Astrocyte of the cerebellum (primary cell): Measurements from ENCODE around the gene ZFYVE27.

Source experiments
- DNase-seq: peaks from one replicate; pipeline ENCODE4 v3.0.0-alpha.2; 2011; ENCODE audit warnings: low read depth
- H3K4me3 ChIP-seq: 2 replicates; pipeline ENCODE4 v1.5.1; 2011; ENCODE audit warnings: mild to moderate bottlenecking, low read depth, low read length, moderate library complexity
- in situ Hi-C: cut with HindIII; loops from 2 replicates; pipeline ENCODE4 v1.10.0; 2017; ENCODE audit warnings: low sequenced_read_pairs
- TF ChIP-seq, protein P1 (sequence below): IDR thresholded peaks from 2 replicates; pipeline ENCODE4 v1.5.1; 2012; ENCODE audit warnings: low read length, low read depth, moderate library complexity, mild to moderate bottlenecking; ENCODE audit errors: missing control alignments

ZFYVE27 gene

DNA sequence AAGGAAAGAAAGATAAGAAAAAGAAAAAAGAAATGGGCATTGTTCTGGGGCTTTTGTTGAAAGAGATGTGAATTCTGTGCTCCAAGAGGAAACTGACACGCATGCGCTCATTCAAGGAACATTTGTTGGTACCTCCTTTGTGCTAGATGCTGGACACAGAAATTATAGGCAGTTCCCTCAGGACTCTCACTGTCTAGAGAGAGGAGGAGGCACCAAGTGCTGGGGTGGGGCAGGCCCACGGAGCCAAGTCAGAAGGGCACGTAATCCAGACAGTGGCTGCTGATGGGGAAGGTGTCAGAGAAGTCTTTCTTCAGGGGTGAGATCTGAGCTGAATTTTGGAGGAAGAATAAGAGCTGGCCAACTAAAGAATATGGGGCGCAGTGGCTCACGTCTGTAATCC lies 2.9 kb upstream of the ZFYVE27 start:
- TF ChIP-seq, protein P1, sequence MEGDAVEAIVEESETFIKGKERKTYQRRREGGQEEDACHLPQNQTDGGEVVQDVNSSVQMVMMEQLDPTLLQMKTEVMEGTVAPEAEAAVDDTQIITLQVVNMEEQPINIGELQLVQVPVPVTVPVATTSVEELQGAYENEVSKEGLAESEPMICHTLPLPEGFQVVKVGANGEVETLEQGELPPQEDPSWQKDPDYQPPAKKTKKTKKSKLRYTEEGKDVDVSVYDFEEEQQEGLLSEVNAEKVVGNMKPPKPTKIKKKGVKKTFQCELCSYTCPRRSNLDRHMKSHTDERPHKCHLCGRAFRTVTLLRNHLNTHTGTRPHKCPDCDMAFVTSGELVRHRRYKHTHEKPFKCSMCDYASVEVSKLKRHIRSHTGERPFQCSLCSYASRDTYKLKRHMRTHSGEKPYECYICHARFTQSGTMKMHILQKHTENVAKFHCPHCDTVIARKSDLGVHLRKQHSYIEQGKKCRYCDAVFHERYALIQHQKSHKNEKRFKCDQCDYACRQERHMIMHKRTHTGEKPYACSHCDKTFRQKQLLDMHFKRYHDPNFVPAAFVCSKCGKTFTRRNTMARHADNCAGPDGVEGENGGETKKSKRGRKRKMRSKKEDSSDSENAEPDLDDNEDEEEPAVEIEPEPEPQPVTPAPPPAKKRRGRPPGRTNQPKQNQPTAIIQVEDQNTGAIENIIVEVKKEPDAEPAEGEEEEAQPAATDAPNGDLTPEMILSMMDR: no peak
- H3K4me3 ChIP-seq: no peak overlapping the region
- in situ Hi-C loops: no loop called here
- DNase-seq: no peak

DNA sequence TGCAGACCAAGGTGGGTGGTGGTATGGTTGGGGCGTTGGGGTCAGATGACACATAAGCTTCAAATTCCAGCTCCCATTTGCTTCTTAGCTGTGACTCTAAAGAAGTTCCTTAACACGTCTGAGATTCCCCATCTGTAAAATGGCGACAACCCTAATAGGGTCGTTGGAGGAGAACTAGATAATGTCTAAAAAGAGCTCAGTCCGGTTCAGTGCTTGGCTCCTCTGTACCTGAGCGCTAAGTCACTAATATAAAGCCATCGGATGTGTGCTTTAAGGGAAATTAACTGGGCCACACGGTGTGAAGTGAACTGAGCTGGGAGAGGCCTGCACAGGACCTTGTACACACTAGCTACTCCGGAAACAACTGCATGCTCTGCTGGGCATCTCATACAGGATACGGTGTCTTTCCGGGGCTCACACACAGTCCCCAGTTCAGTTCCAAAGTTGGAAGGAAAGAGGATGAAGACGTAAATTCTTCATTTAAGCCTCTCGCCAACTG lies 476 bp upstream of the ZFYVE27 start:
- DNase-seq: no peak
- H3K4me3 ChIP-seq: peak overlapping the region; percentile 98
- TF ChIP-seq, protein P1: no peak
- in situ Hi-C loops: no loop called here

DNA sequence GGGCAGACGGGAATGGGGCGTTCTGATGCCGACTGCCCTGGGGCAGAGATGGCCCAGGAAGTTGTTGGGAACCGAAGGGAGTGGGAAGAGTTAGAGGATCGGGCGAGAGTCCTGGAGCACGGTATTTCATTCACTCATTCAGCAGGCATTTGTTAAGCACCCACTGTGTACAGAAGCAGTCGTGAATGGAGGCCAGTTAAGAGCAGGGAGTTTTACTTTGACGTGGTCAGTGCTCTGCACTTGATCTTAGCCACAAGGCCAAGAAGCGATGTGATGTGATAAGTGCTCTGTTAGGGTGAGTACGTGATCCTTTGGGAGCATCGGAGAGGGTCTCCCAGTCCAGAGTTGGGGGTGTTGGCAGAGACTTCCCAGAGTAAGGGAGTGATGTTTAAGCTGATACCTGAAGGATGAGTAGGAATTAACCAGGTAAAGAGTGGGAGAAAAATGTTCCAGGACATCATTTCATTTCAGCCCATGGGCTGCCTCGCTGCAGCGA lies 890 bp downstream of the ZFYVE27 start:
- TF ChIP-seq, protein P1: no peak
- H3K4me3 ChIP-seq: peak overlapping the region; percentile 98
- DNase-seq: no peak
- in situ Hi-C loops: no loop called here

DNA sequence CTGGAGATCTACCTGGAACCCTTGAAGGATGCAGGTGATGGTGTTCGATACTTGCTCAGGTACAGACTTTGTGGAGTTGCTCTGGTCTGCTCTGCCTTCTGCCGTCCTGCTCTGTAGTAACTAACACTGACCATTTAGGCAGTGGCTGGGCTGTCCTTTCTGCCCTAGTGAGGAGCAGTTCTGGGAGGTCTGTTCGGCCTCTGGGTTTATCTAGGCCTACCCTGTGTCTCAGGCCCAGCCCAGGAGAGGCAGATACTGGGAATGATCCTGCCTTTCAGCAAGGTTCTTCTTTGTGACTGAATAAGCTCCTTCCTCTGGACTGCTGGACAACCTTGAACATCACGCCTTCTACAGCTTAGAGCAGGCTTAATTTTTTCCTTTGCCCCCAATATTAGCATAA lies 1.7 kb downstream of the ZFYVE27 start:
- TF ChIP-seq, protein P1: no peak
- DNase-seq: no peak
- H3K4me3 ChIP-seq: peak overlapping the region; percentile 98
- in situ Hi-C loops: no loop called here

DNA sequence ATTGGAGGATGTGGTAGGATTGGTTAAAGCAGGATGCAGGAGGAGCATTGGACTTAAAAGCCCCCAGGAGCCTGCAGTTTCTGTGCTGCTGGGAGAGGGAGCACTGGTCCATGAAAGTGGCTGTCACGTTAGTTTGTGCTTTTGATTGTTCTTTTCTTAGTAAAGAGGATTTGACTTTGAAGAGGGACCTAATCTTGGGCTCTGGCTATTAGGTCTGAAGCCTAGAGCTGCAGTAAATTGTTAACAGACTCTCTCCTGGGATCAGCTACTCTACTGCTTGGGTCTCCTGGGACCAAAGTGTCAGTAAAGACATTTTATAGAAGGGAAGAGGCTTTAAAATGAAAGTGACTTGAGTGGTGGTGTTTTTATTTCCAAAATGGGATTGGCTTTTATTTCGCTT lies 3.7 kb downstream of the ZFYVE27 start:
- in situ Hi-C loops: no loop called here
- no peak for DNase-seq
- TF ChIP-seq, protein P1: no peak
- H3K4me3 ChIP-seq: no peak overlapping the region

DNA sequence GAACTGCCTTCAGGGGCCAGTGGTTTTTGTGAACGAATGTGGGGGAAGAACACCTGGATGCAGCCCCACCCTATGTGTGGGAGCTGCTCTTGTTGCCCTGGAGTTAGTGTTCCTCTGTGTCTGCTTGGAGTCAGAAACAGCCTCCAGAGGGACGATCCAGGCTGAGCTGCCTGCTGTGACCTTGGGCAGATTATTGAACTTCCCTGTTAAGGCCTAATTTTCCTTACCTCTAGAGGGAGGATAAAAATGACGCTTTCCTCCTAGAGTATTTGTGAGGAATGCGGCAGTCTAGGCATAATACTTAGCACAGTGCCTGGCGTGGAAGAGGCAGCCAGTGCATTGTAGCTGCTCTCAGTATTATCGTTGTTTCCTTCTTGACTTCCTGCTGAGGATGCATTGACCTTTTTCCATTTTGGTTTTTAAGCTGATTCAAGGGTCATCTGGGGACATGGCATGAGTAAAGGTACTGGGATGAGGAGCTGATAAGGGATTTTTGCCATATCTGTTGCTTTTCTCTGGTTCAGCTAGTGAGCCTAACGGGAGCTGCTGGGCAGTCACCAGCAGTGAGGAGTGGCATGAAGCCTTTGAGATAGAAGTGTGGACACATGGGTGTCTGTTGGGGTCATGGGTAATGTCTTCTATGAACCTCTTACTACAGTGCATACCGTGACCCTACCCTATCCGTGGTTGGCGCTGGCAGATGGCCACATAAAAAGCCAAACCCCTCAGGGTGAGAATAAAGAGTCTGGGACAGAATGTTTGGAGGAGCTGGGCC lies 6.4 kb downstream of the ZFYVE27 start:
- in situ Hi-C loops: no loop called here
- DNase-seq: no peak
- TF ChIP-seq, protein P1: no peak
- no peak overlapping the region for H3K4me3 ChIP-seq
